ENCODE data around the gene CACHD1. TPM values are rescaled to one million over a fixed set of nuclear protein-coding genes. Genes with fewer than 3 reads are reported as not detected.

CACHD1 gene
- total RNA-seq, 4 donors from 2014 or later, result 7.7 to 20.1 (median 9.8) TPM

DNA sequence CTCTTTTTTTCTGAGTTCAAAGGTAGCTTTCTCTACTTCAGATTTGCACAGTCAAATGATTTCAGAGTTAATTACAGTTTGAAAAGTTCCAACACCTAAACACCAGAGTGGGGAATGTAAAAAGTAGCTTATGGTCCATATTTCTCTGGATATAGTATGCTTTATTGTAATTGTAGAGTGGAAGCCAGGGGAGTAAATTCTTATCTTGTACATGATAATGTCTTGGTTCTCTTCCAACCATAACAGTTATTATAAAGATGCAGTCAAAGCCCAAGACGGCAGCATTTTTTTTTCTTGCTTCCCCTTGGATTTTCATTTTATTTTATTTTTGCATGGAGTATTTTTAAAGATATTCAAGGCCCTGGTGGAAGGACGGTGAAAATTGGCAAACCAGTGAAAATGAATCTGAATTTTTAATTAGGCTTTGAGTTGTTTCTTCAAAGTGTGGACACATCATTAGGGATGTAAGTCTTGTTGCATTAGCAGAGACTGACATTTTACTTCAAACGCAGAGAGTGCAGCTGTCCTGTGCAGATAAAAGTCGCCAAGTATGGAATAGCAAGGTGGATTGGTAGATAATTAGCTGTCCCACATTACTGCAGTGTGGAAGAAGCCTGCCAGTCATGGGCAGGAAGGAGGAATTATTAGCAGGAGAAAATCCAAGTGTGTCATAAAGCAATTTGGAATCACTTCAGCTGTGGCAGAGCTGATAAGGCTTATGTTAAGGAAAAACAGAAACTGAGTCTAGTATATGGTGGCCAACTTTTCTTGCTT is 11.3 kb downstream of the CACHD1 start:
- Histone ChIP-seq H3K27me3 (no peaks in the 10 kb centered on the region), H3K4me3 (no peak overlapping the region), H3K27ac (no peak overlapping the region), H3K36me3 (no peaks in the 10 kb centered on the region), H3K9me3 (no peaks in the 10 kb centered on the region), H3K4me1 (peaks cover 4 to 40% (median 4%) of the 10 kb centered on the region in 3 donors)
- ATAC-seq, result no peak
- TF ChIP-seq EP300 (IDR thresholded peaks at IDR 0.05) (no peak), POLR2A (IDR thresholded peaks at IDR 0.05) (no peak), POLR2AphosphoS5 (IDR thresholded peaks at IDR 0.05) (no peak)
- TF ChIP-seq, protein P1, sequence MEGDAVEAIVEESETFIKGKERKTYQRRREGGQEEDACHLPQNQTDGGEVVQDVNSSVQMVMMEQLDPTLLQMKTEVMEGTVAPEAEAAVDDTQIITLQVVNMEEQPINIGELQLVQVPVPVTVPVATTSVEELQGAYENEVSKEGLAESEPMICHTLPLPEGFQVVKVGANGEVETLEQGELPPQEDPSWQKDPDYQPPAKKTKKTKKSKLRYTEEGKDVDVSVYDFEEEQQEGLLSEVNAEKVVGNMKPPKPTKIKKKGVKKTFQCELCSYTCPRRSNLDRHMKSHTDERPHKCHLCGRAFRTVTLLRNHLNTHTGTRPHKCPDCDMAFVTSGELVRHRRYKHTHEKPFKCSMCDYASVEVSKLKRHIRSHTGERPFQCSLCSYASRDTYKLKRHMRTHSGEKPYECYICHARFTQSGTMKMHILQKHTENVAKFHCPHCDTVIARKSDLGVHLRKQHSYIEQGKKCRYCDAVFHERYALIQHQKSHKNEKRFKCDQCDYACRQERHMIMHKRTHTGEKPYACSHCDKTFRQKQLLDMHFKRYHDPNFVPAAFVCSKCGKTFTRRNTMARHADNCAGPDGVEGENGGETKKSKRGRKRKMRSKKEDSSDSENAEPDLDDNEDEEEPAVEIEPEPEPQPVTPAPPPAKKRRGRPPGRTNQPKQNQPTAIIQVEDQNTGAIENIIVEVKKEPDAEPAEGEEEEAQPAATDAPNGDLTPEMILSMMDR (IDR thresholded peaks at IDR 0.05), result no peak
- 57 to 76% methylated on average over 4 of the region's 4 CpGs for WGBS, 2 donors (ENCODE audit: low coverage in 1 of 2)

DNA sequence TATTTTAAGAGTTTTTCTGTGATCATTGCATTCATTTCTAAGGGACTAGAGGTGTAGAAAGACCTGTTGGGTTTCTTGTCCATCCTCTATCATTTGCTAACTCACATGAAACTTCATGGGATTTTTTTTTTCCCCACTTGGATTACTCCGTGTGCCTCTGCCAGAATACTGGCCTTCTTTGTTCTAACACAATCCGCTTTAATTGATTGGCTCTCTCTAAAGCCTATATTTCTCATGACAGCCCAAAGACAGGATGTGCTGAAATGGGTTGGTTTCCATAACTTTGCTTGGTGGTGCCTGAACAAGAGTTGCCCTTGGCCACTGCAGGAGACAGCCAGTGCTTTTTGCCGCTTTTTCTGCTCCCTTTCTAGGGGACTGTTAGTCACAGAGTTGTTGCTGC is 12.2 kb downstream of the CACHD1 start:
- peaks cover under 1 to 31% (median 2%) of the 10 kb centered on the region in 3 donors for H3K4me1 ChIP-seq
- TF ChIP-seq, protein P1 (IDR thresholded peaks at IDR 0.05), result no peak
- TF ChIP-seq POLR2A (IDR thresholded peaks at IDR 0.05) (no peak), EP300 (IDR thresholded peaks at IDR 0.05) (no peak), POLR2AphosphoS5 (IDR thresholded peaks at IDR 0.05) (no peak)
- H3K4me3 ChIP-seq, result no peak overlapping the region
- no peak overlapping the region for H3K27ac ChIP-seq
- no peaks in the 10 kb centered on the region for H3K27me3 ChIP-seq
- no peaks in the 10 kb centered on the region for H3K36me3 ChIP-seq
- H3K9me3 ChIP-seq, result no peaks in the 10 kb centered on the region
- ATAC-seq, result no peak
- WGBS, 2 donors (ENCODE audit: low coverage in 1 of 2), result 78 to 80% methylated on average over 1 to 3 of the region's 3 CpGs

DNA sequence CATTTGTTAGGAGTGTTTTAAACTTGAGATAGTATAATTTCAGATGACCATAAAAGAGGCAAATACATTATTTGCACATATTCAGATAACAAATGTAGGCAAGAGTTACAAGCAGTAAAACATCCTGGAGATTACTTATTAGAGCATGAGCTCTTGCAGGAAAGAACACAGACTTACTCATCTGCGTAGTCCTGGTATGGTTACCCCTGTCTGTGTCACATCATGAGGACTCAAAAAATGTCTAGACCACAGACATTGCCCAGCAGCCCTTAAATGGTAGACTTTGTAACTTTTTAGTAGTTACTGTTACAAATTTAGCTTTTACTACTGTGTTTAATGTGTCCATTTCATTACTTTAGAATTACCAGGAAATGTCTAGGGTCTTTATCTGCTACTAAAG is 12.8 kb downstream of the CACHD1 start:
- no peaks in the 10 kb centered on the region for H3K27me3 ChIP-seq
- no peak for ATAC-seq
- no peaks in the 10 kb centered on the region for H3K9me3 ChIP-seq
- no peak overlapping the region for H3K4me3 ChIP-seq
- no peak overlapping the region for H3K27ac ChIP-seq
- no peaks in the 10 kb centered on the region for H3K36me3 ChIP-seq
- WGBS, 2 donors (ENCODE audit: low coverage in 1 of 2), result 90 to 100% methylated on average over 1 of the region's 1 CpG
- peaks cover 0 to 27% (median 0%) of the 10 kb centered on the region in 3 donors for H3K4me1 ChIP-seq
- TF ChIP-seq EP300 (IDR thresholded peaks at IDR 0.05), result no peak
- no peak for TF ChIP-seq POLR2A (IDR thresholded peaks at IDR 0.05)
- TF ChIP-seq, protein P1 (IDR thresholded peaks at IDR 0.05), result no peak
- TF ChIP-seq POLR2AphosphoS5 (IDR thresholded peaks at IDR 0.05), result no peak

DNA sequence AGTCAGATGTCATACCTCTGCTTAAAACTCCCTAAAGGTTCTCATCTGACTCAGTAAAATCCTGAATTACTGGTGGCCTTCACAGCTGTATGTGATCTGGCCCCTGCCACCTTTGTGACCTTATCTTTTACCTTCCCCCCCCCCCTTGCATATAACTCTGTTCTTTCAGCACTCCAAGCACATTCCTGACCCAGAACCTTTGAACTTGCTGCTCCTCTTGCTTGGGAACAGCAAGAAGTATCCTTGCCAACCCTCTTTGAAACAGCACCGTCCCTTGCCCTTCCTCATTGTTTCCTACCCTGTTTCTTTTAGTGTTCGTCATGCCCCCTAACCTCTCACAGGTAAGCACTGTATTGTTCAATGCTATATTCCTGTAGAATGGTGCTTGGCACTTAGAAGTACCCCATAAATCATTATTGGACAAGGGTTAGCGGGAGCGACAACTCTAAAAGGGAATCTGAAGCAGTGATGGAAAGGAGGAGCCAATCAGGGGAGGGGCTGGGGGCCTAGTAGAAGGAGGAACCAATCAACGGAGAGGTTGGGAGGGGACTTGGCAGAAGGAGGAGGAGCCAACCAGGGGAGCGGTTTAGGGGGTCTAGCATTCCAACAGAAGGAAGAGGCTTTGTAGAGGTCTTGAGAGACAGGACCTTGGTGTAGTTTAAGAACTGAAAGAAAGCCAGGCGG is 13.9 kb downstream of the CACHD1 start:
- no peaks in the 10 kb centered on the region for H3K9me3 ChIP-seq
- H3K27ac ChIP-seq, result no peak overlapping the region
- H3K4me1 ChIP-seq, result peaks cover 0 to 21% (median 0%) of the 10 kb centered on the region in 3 donors
- ATAC-seq, result no peak
- no peak overlapping the region for H3K4me3 ChIP-seq
- TF ChIP-seq POLR2AphosphoS5 (IDR thresholded peaks at IDR 0.05) (no peak), POLR2A (IDR thresholded peaks at IDR 0.05) (no peak), EP300 (IDR thresholded peaks at IDR 0.05) (no peak)
- TF ChIP-seq, protein P1 (IDR thresholded peaks at IDR 0.05), result no peak
- no peaks in the 10 kb centered on the region for H3K27me3 ChIP-seq
- no peaks in the 10 kb centered on the region for H3K36me3 ChIP-seq
- 92% methylated on average over 5 to 7 of the region's 7 CpGs for WGBS, 2 donors (ENCODE audit: low coverage in 1 of 2)

Measured in gastroesophageal sphincter (tissue), 4 donors.